ENCODE measurements around the gene PTPRN2.

DNA sequence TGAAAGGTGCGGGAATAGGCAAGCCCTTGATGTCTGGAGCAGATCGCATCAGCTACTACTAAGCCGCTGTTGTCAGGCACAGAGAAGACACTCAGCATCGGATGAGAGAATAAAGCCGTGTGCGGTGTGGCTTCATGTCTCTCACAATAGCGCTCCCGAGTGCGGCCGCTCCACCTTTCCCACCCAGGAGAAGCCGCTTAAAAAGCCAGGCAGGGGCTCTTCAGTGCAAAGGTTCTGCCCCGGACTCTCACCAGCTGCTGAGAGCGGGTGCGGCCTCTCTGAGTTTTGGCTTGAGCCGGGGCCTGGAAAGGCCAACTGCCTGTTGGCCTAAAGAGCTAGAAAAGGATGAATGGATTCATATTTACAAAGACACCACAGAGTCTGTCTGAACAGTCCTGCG, 650.2 kb downstream of the PTPRN2 start:
- TF ChIP-seq, protein P1, sequence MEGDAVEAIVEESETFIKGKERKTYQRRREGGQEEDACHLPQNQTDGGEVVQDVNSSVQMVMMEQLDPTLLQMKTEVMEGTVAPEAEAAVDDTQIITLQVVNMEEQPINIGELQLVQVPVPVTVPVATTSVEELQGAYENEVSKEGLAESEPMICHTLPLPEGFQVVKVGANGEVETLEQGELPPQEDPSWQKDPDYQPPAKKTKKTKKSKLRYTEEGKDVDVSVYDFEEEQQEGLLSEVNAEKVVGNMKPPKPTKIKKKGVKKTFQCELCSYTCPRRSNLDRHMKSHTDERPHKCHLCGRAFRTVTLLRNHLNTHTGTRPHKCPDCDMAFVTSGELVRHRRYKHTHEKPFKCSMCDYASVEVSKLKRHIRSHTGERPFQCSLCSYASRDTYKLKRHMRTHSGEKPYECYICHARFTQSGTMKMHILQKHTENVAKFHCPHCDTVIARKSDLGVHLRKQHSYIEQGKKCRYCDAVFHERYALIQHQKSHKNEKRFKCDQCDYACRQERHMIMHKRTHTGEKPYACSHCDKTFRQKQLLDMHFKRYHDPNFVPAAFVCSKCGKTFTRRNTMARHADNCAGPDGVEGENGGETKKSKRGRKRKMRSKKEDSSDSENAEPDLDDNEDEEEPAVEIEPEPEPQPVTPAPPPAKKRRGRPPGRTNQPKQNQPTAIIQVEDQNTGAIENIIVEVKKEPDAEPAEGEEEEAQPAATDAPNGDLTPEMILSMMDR (conservative IDR thresholded peaks at IDR 0.05; ENCODE audit: low read depth, low read length): no peak
- no peak for TF ChIP-seq EZH2 (IDR thresholded peaks at IDR 0.05; ENCODE audit: borderline replicate concordance, low read depth, low read length, poor library complexity, severe bottlenecking)

Measured in A673 (cell line).